ENCODE measurements around the gene STYXL2.

Gene STYXL2

GRCh38 chr1:167135281-167135840, 41.5 kb downstream of the STYXL2 start:
- DNase-seq (ENCODE audit: low read depth, low spot score) = no peak

- peak; percentile 21 for DNase-seq (ENCODE audit: low read depth, low spot score)
These were observed 42.3 kb downstream of the STYXL2 start for GRCh38 chr1:167136191-167136614.

GRCh38 chr1:167136806-167137205, 42.9 kb downstream of the STYXL2 start:
- DNase-seq (ENCODE audit: low read depth, low spot score) = no peak

- no peak for DNase-seq (ENCODE audit: low read depth, low spot score)
These were observed 43.5 kb downstream of the STYXL2 start for GRCh38 chr1:167137332-167137781.

GRCh38 chr1:167137793-167138510, 44.1 kb downstream of the STYXL2 start:
- DNase-seq (ENCODE audit: low read depth, low spot score) = no peak

GRCh38 chr1:167138703-167139102, 44.8 kb downstream of the STYXL2 start:
- DNase-seq (ENCODE audit: low read depth, low spot score) = no peak

GRCh38 chr1:167141963-167142362, 48.1 kb downstream of the STYXL2 start:
- DNase-seq (ENCODE audit: low read depth, low spot score) = no peak
